SU-DHL-6 (cell line): ENCODE data around the gene MRTFB.

Source experiments
- EZH2phosphoT487 ChIP-seq: fragments of 200-600 bp; sonication (generic), shearing (Covaris generic); conservative IDR thresholded peaks from 2 replicates; pipeline ENCODE4 v1.6.1; 2018; ENCODE audit warnings: mild to moderate bottlenecking, antibody characterized with exemption, low read length, moderate library complexity, mixed read lengths
- TF ChIP-seq, protein P1 (sequence below): fragments of 200-600 bp; sonication (generic); IDR thresholded peaks from one replicate; pipeline ENCODE4 v1.5.1; 2017; ENCODE audit warnings: antibody characterized with exemption, mild to moderate bottlenecking, low read length, moderate library complexity; ENCODE audit not compliant: insufficient read depth, poor library complexity, severe bottlenecking

DNA sequence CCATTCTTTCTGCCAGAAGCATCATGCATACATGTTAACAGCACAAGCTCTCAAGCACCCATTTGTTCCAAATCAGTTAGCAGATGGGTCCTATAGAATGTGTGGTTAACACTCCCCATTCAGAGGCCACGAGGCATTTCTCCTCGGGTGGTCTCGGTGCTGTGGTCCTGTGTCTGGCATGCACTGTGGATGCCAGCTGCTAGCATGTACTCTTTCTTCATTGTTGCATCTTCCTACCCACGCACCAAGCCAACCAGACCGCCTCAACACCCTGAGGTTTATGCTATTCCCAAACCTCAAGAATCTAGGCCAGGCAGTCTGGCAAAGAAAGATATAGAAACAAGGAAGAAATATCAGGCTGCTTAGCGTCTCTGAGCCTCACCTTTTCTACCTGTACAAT lies 27.8 kb upstream of the MRTFB start:
- TF ChIP-seq EZH2phosphoT487 = no peak
- TF ChIP-seq, protein P1, sequence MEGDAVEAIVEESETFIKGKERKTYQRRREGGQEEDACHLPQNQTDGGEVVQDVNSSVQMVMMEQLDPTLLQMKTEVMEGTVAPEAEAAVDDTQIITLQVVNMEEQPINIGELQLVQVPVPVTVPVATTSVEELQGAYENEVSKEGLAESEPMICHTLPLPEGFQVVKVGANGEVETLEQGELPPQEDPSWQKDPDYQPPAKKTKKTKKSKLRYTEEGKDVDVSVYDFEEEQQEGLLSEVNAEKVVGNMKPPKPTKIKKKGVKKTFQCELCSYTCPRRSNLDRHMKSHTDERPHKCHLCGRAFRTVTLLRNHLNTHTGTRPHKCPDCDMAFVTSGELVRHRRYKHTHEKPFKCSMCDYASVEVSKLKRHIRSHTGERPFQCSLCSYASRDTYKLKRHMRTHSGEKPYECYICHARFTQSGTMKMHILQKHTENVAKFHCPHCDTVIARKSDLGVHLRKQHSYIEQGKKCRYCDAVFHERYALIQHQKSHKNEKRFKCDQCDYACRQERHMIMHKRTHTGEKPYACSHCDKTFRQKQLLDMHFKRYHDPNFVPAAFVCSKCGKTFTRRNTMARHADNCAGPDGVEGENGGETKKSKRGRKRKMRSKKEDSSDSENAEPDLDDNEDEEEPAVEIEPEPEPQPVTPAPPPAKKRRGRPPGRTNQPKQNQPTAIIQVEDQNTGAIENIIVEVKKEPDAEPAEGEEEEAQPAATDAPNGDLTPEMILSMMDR = no peak
